K562 (cell line): Measurements from ENCODE around the gene TBC1D1. TPM values are rescaled to one million over a fixed set of nuclear protein-coding genes. Genes with fewer than 3 reads are reported as not detected.

ENCODE experiments used
- ATAC-seq: fragments of 200-7000 bp; cut with Tn5 transposase; 3 replicates; pipeline ENCODE4 v1.9.1; 2020; ENCODE audit warnings: moderate library complexity
- BruUV-seq: library from RNA; stranded (reverse); fragments of 400-500 nt; replicated peaks from 2 replicates; lab custom pipeline; 2021; lab: Mats Ljungman, UMichigan
- CTCF ChIA-PET: fragments of 300-600 bp; formaldehyde crosslinking; extraction: SDS; loops from one replicate; lab custom pipeline; 2021; ENCODE audit warnings: low intra/inter-chr PET ratio; lab: Yijun Ruan, JAX
- POLR2A ChIA-PET: fragments of 300-600, 350-650 bp; sonication (Branson Sonifier 250); formaldehyde crosslinking; extraction: SDS; loops from one replicate; lab custom pipeline; 2021; ENCODE audit warnings: antibody characterized with exemption, inconsistent platforms; lab: Yijun Ruan, JAX
- DNase-seq, 4 experiments: peaks; one replicate each; pipeline versions ENCODE4 v3.0.0 to v3.0.0-alpha.2; 2011 to 2018; ENCODE audit warnings: low spot score in 3 of 4, mixed read lengths in 3 of 4; ENCODE audit errors: extremely low read depth in 1 of 4
- FAIRE-seq: peaks from 2 replicates; lab custom pipeline; 2011; peaks lifted over from hg19 to GRCh38; lab: Jason Lieb, UNC
- H2AFZ ChIP-seq: 2 replicates; pipeline ENCODE4 v1.6.0; 2011; ENCODE audit warnings: low read depth, low read length, control low read depth, inconsistent platforms
- H3K27ac ChIP-seq: fragments of 200-600 bp; 3 replicates; pipeline ENCODE4 v1.8.0; 2011; ENCODE audit warnings: low read depth, mild to moderate bottlenecking, control low read depth, inconsistent platforms, low read length, moderate library complexity, mixed read lengths; ENCODE audit errors: extremely low read depth
- H3K27me3 ChIP-seq, 2 experiments: fragments of 300-600 bp in 1 of 2; 2 replicates in 1 of 2; 3 replicates in 1 of 2; pipeline versions ENCODE4 v1.6.0 to v1.8.0; 2011; ENCODE audit warnings: inconsistent platforms in 2 of 2, low read length in 2 of 2, mild to moderate bottlenecking in 1 of 2, mixed read lengths in 1 of 2, moderate library complexity in 1 of 2; ENCODE audit not compliant: control insufficient read depth in 2 of 2, insufficient read depth in 2 of 2
- H3K36me3 ChIP-seq: fragments of 300-600 bp; 3 replicates; pipeline ENCODE4 v1.8.0; 2011; ENCODE audit warnings: mild to moderate bottlenecking, low read length, inconsistent platforms; ENCODE audit not compliant: control insufficient read depth, insufficient read depth
- H3K4me1 ChIP-seq, 2 experiments: fragments of 200-600 bp in 1 of 2; replicated peaks in 1 of 2; 2 replicates in 1 of 2; 3 replicates in 1 of 2; pipeline versions ENCODE4 v1.5.1 to v1.8.0; 2011; ENCODE audit warnings: inconsistent platforms in 2 of 2, low read length in 2 of 2, mild to moderate bottlenecking in 1 of 2, mixed read lengths in 1 of 2, moderate library complexity in 1 of 2; ENCODE audit not compliant: control insufficient read depth in 2 of 2, insufficient read depth in 2 of 2
- H3K4me2 ChIP-seq: 2 replicates; pipeline ENCODE4 v1.6.1; 2011; ENCODE audit warnings: low read length, control low read depth, inconsistent platforms, mixed read lengths; ENCODE audit not compliant: insufficient read depth
- H3K4me3 ChIP-seq: fragments of 200-600 bp; sonication (generic), shearing (Covaris generic); 2 replicates; pipeline ENCODE4 v1.5.1; 2016; ENCODE audit warnings: control low read depth, inconsistent platforms
- H3K79me2 ChIP-seq: fragments of 200-600 bp; 3 replicates; pipeline ENCODE4 v1.8.0; 2011; ENCODE audit warnings: low read length, inconsistent platforms; ENCODE audit not compliant: control insufficient read depth, insufficient read depth
- H3K9ac ChIP-seq, 2 experiments: 2 replicates each; pipeline versions ENCODE4 v1.6.0 to v1.6.1; 2011; ENCODE audit warnings: low read depth in 2 of 2, low read length in 2 of 2, control low read depth in 1 of 2, inconsistent platforms in 1 of 2, mild to moderate bottlenecking in 1 of 2, mixed read lengths in 1 of 2; ENCODE audit not compliant: insufficient read depth in 1 of 2
- H3K9me1 ChIP-seq: one replicate; pipeline ENCODE4 v1.6.0; 2011; ENCODE audit warnings: inconsistent platforms, mild to moderate bottlenecking, low read length, moderate library complexity; ENCODE audit not compliant: control insufficient read depth, insufficient read depth
- H3K9me3 ChIP-seq: replicated peaks from 2 replicates; pipeline ENCODE4 v1.5.1; 2011; ENCODE audit warnings: low read depth, low read length, inconsistent platforms; ENCODE audit not compliant: control insufficient read depth, insufficient read depth
- H4K20me1 ChIP-seq: replicated peaks from 2 replicates; pipeline ENCODE4 v1.6.1; 2011; ENCODE audit warnings: low read length, inconsistent platforms, mixed read lengths; ENCODE audit not compliant: control insufficient read depth, insufficient read depth
- DEAF1 ChIP-seq: fragments of 450-650 bp; formaldehyde crosslinking; IDR thresholded peaks from 2 replicates; pipeline ENCODE4 v1.4.0; 2020; ENCODE audit warnings: mild to moderate bottlenecking, moderate library complexity
- FOXJ2 ChIP-seq: fragments of 200-800 bp; sonication (Bioruptor generic); IDR thresholded peaks from 2 replicates; pipeline ENCODE4 v1.6.1; 2016; ENCODE audit warnings: missing genetic modification characterization, missing compliant biosample characterization
- HMG20A ChIP-seq: fragments of 450-650 bp; formaldehyde crosslinking; conservative IDR thresholded peaks from 2 replicates; pipeline ENCODE4 v1.4.0; 2020; ENCODE audit warnings: mild to moderate bottlenecking, mixed read lengths
- KDM2B ChIP-seq: fragments of 250-450 bp; sonication (Bioruptor Pico); IDR thresholded peaks from 2 replicates; pipeline ENCODE4 v1.8.0; 2021; ENCODE audit warnings: mild to moderate bottlenecking, moderate library complexity
- MLLT1 ChIP-seq, 2 experiments: fragments of 450-650 bp; IDR thresholded peaks; 2 replicates each; pipeline ENCODE4 v1.6.1; 2016
- NCOA4 ChIP-seq: fragments of 450-650 bp; IDR thresholded peaks from 2 replicates; pipeline ENCODE4 v1.6.1; 2018; ENCODE audit warnings: mild to moderate bottlenecking; ENCODE audit not compliant: partially characterized antibody
- RFX1 ChIP-seq: fragments of 450-650 bp; IDR thresholded peaks from 2 replicates; pipeline ENCODE4 v1.6.1; 2016; ENCODE audit warnings: mild to moderate bottlenecking, moderate library complexity
- STAT6 ChIP-seq: sonication (generic); formaldehyde crosslinking; IDR thresholded peaks from 2 replicates; pipeline ENCODE4 v1.8.1; 2023; ENCODE audit warnings: mild to moderate bottlenecking, missing genetic modification reagents
- ZBTB11 ChIP-seq, 3 experiments: fragments of 200-800 bp in 1 of 3; fragments of 250-450 bp in 1 of 3; fragments of 450-650 bp in 1 of 3; sonication (Bioruptor Pico) in 1 of 3; sonication (Bioruptor generic) in 1 of 3; formaldehyde crosslinking in 1 of 3; IDR thresholded peaks; 2 replicates each; pipeline versions ENCODE4 v1.6.1 to v1.8.0; 2016 to 2022; ENCODE audit warnings: mild to moderate bottlenecking in 2 of 3, missing genetic modification characterization in 2 of 3, missing compliant biosample characterization in 1 of 3, moderate library complexity in 1 of 3
- WGBS: fragments of 100-300 bp; shearing (Covaris generic); methylation state at CpG from one replicate; pipeline ENCODE4 v1.1.6; 2016; ENCODE audit warnings: low coverage, mixed read lengths; ENCODE audit not compliant: insufficient coverage; ENCODE audit errors: missing lambda C conversion rate; 5-methylcytosine and 5-hydroxymethylcytosine counted together
- in situ Hi-C: fragments of 300-500 bp; cut with MboI; formaldehyde crosslinking; loops from 4 replicates; pipeline ENCODE4 v1.15.0; 2018; ENCODE audit warnings: inconsistent platforms, mixed read lengths
- intact Hi-C: fragments of 100-400 bp; cut with micrococcal nuclease; formaldehyde crosslinking; loops from 2 replicates; pipeline ENCODE4 v1.14.2; 2022
- polyA plus RNA-seq, 8 experiments: library from polyadenylated mRNA; depleted of rRNA in 4 of 8; stranded (reverse) in 5 of 8; unstranded in 3 of 8; fragments of >200 nt; fragmentation: Nextera tagmentation in 2 of 8; fragmentation: Illumina TruSeq in 1 of 8; extraction: Ambion mirVana in 2 of 8; extraction: Trizol in 1 of 8; gene quantifications; 2 replicates each; pipeline versions ENCODE4 v1.2.1 to v1.2.3, GENCODE V29; 2011 to 2014; ENCODE audit warnings: inconsistent platforms in 1 of 8, missing spikeins in 1 of 8
- total RNA-seq, 7 experiments: library from RNA; depleted of rRNA in 6 of 7; stranded (reverse); fragments of >200 nt in 6 of 7; fragmentation: Illumina TruSeq in 2 of 7; extraction: Trizol in 2 of 7; gene quantifications; 2 replicates each; pipeline versions ENCODE4 v1.2.1 to v1.2.3, GENCODE V29; 2011 to 2021; ENCODE audit warnings: low replicate concordance in 1 of 7

Gene TBC1D1
- total and polyA plus RNA-seq, 9 of the 15 experiments (the other 6 are each of a cell fraction or from before 2014, with no cell fraction given), result 0.59 to 14.2 (median 8.8) TPM

GRCh38 chr4:37867102-37867501 is 23.8 kb upstream of the TBC1D1 start (continued):
- TF ChIP-seq DEAF1 (CRISPR knock-in tag), result no peak

GRCh38 chr4:37868238-37868637 is 22.6 kb upstream of the TBC1D1 start:
- BruUV-seq, result no TSS peak
- Histone ChIP-seq H3K79me2 (no peaks in the 10 kb centered on the region), H3K9me1 (no peaks in the 10 kb centered on the region), H3K4me3 (no peak overlapping the region), H3K4me2 (no peak overlapping the region), H3K4me1 (no peaks in the 10 kb centered on the region), H3K36me3 (peaks cover 6% of the 10 kb centered on the region; the same call in 2 of the 3 replicates), H3K27ac (no peak overlapping the region), H4K20me1 (no peaks in the 10 kb centered on the region), H2AFZ (no peak overlapping the region), H3K9ac (no peak overlapping the region), H3K9me3 (no peaks in the 10 kb centered on the region), H3K27me3 (no peaks in the 10 kb centered on the region)
- DNase-seq, result no peak
- intact Hi-C loops, result no loop called here
- ChIA-PET CTCF (no interaction called here), POLR2A (interaction anchor here (0.7 kb wide), 1 partner anchor 28 kb away, joined by 5 read pairs; no protein-coding TSS in a partner anchor)
- no peak for ATAC-seq
- no peak for FAIRE-seq
- in situ Hi-C loops, result no loop called here
- WGBS, result 64% methylated on average over 4 of the region's 4 CpGs
- no peak for TF ChIP-seq ZBTB11 (CRISPR knock-in tag; IDR thresholded peaks at IDR 0.05)
- TF ChIP-seq FOXJ2 (tag), result no peak
- TF ChIP-seq HMG20A (CRISPR knock-in tag), result no peak
- no peak for TF ChIP-seq KDM2B
- no peak for TF ChIP-seq MLLT1 (IDR thresholded peaks at IDR 0.05)
- TF ChIP-seq STAT6 (CRISPR knock-in tag), result no peak
- no peak for TF ChIP-seq NCOA4
- TF ChIP-seq RFX1, result no peak
